Activated CD8-positive, alpha-beta T cell treated with anti-CD3 and anti-CD28 coated beads for 36 hours (primary cell): ENCODE data around the gene BCL7A. TPM values are rescaled to one million over a fixed set of nuclear protein-coding genes. Genes with fewer than 3 reads are reported as not detected.

ENCODE experiments used
- ATAC-seq: fragments of 200-7000 bp; cut with Tn5 transposase; one replicate; pipeline ENCODE4 v1.10.0; 2021; ENCODE audit warnings: mild to moderate bottlenecking, moderate library complexity
- CTCF ChIA-PET: fragments of 350-600 bp; sonication (Branson Sonifier 250); formaldehyde crosslinking; loops from one replicate; lab custom pipeline; 2021; ENCODE audit warnings: antibody characterized with exemption; lab: Charles Lee
- POLR2A ChIA-PET: fragments of 350-600 bp; sonication (Branson Sonifier 250); formaldehyde crosslinking; loops from one replicate; lab custom pipeline; 2021; ENCODE audit warnings: antibody characterized with exemption; lab: Charles Lee
- DNase-seq: peaks from one replicate; pipeline ENCODE4 v3.0.0-alpha.2; 2020
- H3K27ac Mint-ChIP-seq: one replicate; pipeline ENCODE4 v1.8.0; 2021; ENCODE audit warnings: mild to moderate bottlenecking, mixed read lengths
- H3K27me3 Mint-ChIP-seq: one replicate; pipeline ENCODE4 v1.8.0; 2021; ENCODE audit warnings: mixed read lengths
- H3K36me3 Mint-ChIP-seq: one replicate; pipeline ENCODE4 v1.8.0; 2021; ENCODE audit warnings: low read depth, mixed read lengths
- H3K4me1 Mint-ChIP-seq: one replicate; pipeline ENCODE4 v1.8.0; 2021; ENCODE audit warnings: low read depth, mixed read lengths
- H3K4me3 Mint-ChIP-seq: one replicate; pipeline ENCODE4 v1.8.0; 2021; ENCODE audit warnings: mild to moderate bottlenecking, moderate library complexity, mixed read lengths
- H3K9me3 Mint-ChIP-seq: one replicate; pipeline ENCODE4 v1.8.0; 2021; ENCODE audit warnings: mixed read lengths
- CTCF ChIP-seq: fragments of 200-600 bp; IDR thresholded peaks from one replicate; pipeline ENCODE4 v1.8.0; 2022; ENCODE audit warnings: antibody characterized with exemption, mild to moderate bottlenecking
- intact Hi-C: fragments of 100-400 bp; cut with micrococcal nuclease; formaldehyde crosslinking; loops from one replicate; pipeline ENCODE4 v1.10.0; 2022
- total RNA-seq, 2 experiments: library from RNA; stranded (reverse); gene quantifications; one replicate each; pipeline ENCODE4 v1.2.3, GENCODE V29; 2021

The BCL7A gene
- total RNA-seq, 2 experiments from 2014 or later: 6.7 to 7.3 TPM

GRCh38 chr12:122001466-122002209 lies 20.0 kb upstream of the BCL7A start:
- Mint-ChIP-seq H3K36me3 (no peaks in the 10 kb centered on the region), H3K4me3 (no peak overlapping the region), H3K4me1 (peaks cover 25% of the 10 kb centered on the region), H3K9me3 (peaks cover 2% of the 10 kb centered on the region), H3K27me3 (peaks cover 3% of the 10 kb centered on the region), H3K27ac (no peak overlapping the region)
- intact Hi-C loops: no loop called here
- POLR2A ChIA-PET: interaction anchor here (0.7 kb wide), 1 partner anchor 12 kb away, joined by 3 read pairs; no protein-coding TSS in a partner anchor
- no peak for DNase-seq
- CTCF ChIA-PET: interaction anchor here (1.0 to 1.8 kb wide), 3 partner anchors 9 to 189 kb away, joined by 3 to 4 read pairs (median 3); no protein-coding TSS in a partner anchor
- TF ChIP-seq CTCF: no peak
- no peak for ATAC-seq

GRCh38 chr12:122003651-122004611 lies 17.8 kb upstream of the BCL7A start:
- ATAC-seq: peak; percentile 68
- intact Hi-C loops: no loop called here
- H3K27ac Mint-ChIP-seq: no peak overlapping the region
- ChIA-PET POLR2A (interaction anchor here (0.6 to 1.4 kb wide), 5 partner anchors 12 to 380 kb away, joined by 3 to 5 read pairs (median 3); no protein-coding TSS in a partner anchor), CTCF (interaction anchor here (1.0 to 1.4 kb wide), 3 partner anchors 26 to 813 kb away, joined by 3 to 5 read pairs (median 3); no protein-coding TSS in a partner anchor)
- H3K4me1 Mint-ChIP-seq: peaks cover 30% of the 10 kb centered on the region
- DNase-seq: peak; percentile 44
- H3K27me3 Mint-ChIP-seq: peaks cover 5% of the 10 kb centered on the region
- H3K4me3 Mint-ChIP-seq: no peak overlapping the region
- H3K9me3 Mint-ChIP-seq: peaks cover 2% of the 10 kb centered on the region
- no peak for TF ChIP-seq CTCF
- H3K36me3 Mint-ChIP-seq: no peaks in the 10 kb centered on the region

- H3K27me3 Mint-ChIP-seq: peaks cover 5% of the 10 kb centered on the region
- H3K27ac Mint-ChIP-seq: no peak overlapping the region
- no peak for TF ChIP-seq CTCF
- ATAC-seq (peak; percentile 67), DNase-seq (no peak)
- ChIA-PET POLR2A (interaction anchor here (0.6 to 1.1 kb wide), 4 partner anchors 16 to 379 kb away, joined by 3 to 5 read pairs (median 3); no protein-coding TSS in a partner anchor), CTCF (interaction anchor here (1.0 to 1.4 kb wide), 3 partner anchors 25 to 814 kb away, joined by 3 to 5 read pairs (median 3); no protein-coding TSS in a partner anchor)
- H3K36me3 Mint-ChIP-seq: no peaks in the 10 kb centered on the region
- peaks cover 30% of the 10 kb centered on the region for H3K4me1 Mint-ChIP-seq
- H3K4me3 Mint-ChIP-seq: no peak overlapping the region
- no peaks in the 10 kb centered on the region for H3K9me3 Mint-ChIP-seq
- intact Hi-C loops: no loop called here
These were observed 17.0 kb upstream of the BCL7A start for GRCh38 chr12:122004633-122005071.

- no peaks in the 10 kb centered on the region for H3K9me3 Mint-ChIP-seq
- no peaks in the 10 kb centered on the region for H3K36me3 Mint-ChIP-seq
- H3K4me1 Mint-ChIP-seq: peaks cover 30% of the 10 kb centered on the region
- H3K27ac Mint-ChIP-seq: no peak overlapping the region
- H3K27me3 Mint-ChIP-seq: peaks cover 5% of the 10 kb centered on the region
- H3K4me3 Mint-ChIP-seq: no peak overlapping the region
- CTCF ChIA-PET: interaction anchor here (1.1 to 1.4 kb wide), 2 partner anchors 194 to 815 kb away, joined by 3 to 5 read pairs; no protein-coding TSS in a partner anchor
- intact Hi-C loops: no loop called here
- no peak for TF ChIP-seq CTCF
- ATAC-seq (no peak), DNase-seq (no peak)
- POLR2A ChIA-PET: interaction anchor here (0.8 to 1.1 kb wide), 2 partner anchors 16 to 18 kb away, joined by 3 to 5 read pairs; no protein-coding TSS in a partner anchor
These were observed 16.4 kb upstream of the BCL7A start for GRCh38 chr12:122005252-122005776.
